AG04449 (cell line): ENCODE results near the gene MORN3.

Experiments used
- CTCF ChIA-PET: fragments of 350-600 bp; formaldehyde crosslinking; extraction: SDS; loops from one replicate; lab custom pipeline; 2021; ENCODE audit warnings: antibody characterized with exemption; lab: Yijun Ruan, JAX
- POLR2A ChIA-PET: fragments of 400-600, 350-600 bp; formaldehyde crosslinking; extraction: SDS; loops from one replicate; lab custom pipeline; 2020; ENCODE audit warnings: antibody characterized with exemption, inconsistent platforms; lab: Yijun Ruan, JAX
- DNase-seq: peaks from one replicate; pipeline ENCODE4 v3.0.0-alpha.2; 2010; ENCODE audit warnings: low read depth, low spot score
- H3K4me3 ChIP-seq: 2 replicates; pipeline ENCODE4 v1.5.1; 2011; ENCODE audit warnings: low read depth, mild to moderate bottlenecking, control low read depth, low read length
- CTCF ChIP-seq: IDR thresholded peaks from one replicate; pipeline ENCODE4 v1.5.1; 2011; ENCODE audit warnings: mild to moderate bottlenecking, moderate library complexity, low read length, control low read depth, inconsistent platforms; ENCODE audit not compliant: insufficient read depth; ENCODE audit errors: missing control alignments

The MORN3 gene

GRCh38 chr12:121614872-121615467 is 54.5 kb downstream of the MORN3 start:
- no peak for DNase-seq
- CTCF ChIA-PET = interaction anchor here (0.7 to 5.9 kb wide), 5 partner anchors 10 to 125 kb away, joined by 3 to 37 read pairs (median 3); partner anchors contain the start of gene ORAI1
- no peak overlapping the region for H3K4me3 ChIP-seq
- POLR2A ChIA-PET = interaction anchor here (0.7 kb wide), 1 partner anchor 11 kb away, joined by 3 read pairs; no protein-coding TSS in a partner anchor
- TF ChIP-seq CTCF = no peak

GRCh38 chr12:121613462-121613861 is 56.0 kb downstream of the MORN3 start:
- no peak for TF ChIP-seq CTCF
- CTCF ChIA-PET = interaction anchor here (1.3 to 5.9 kb wide), 3 partner anchors 10 to 61 kb away, joined by 4 to 37 read pairs (median 5); partner anchors contain the start of gene ORAI1
- no peak for DNase-seq
- POLR2A ChIA-PET = no interaction called here
- H3K4me3 ChIP-seq = no peak overlapping the region

GRCh38 chr12:121611306-121611705 is 58.1 kb downstream of the MORN3 start:
- POLR2A ChIA-PET = no interaction called here
- no peak for TF ChIP-seq CTCF
- CTCF ChIA-PET = interaction anchor here (0.6 to 5.9 kb wide), 7 partner anchors 9 to 116 kb away, joined by 3 to 37 read pairs (median 6); partner anchors contain the start of gene ORAI1
- DNase-seq = no peak
- no peak overlapping the region for H3K4me3 ChIP-seq

GRCh38 chr12:121610239-121611149 is 59.0 kb downstream of the MORN3 start:
- no peak for DNase-seq
- ChIA-PET POLR2A (interaction anchor here (0.7 kb wide), 1 partner anchor 9 kb away, joined by 3 read pairs; no protein-coding TSS in a partner anchor), CTCF (interaction anchor here (0.6 to 5.9 kb wide), 11 partner anchors 9 to 116 kb away, joined by 3 to 37 read pairs (median 4); partner anchors contain the start of gene ORAI1)
- no peak for TF ChIP-seq CTCF
- no peak overlapping the region for H3K4me3 ChIP-seq

- DNase-seq = no peak
- POLR2A ChIA-PET = no interaction called here
- H3K4me3 ChIP-seq = no peak overlapping the region
- CTCF ChIA-PET = interaction anchor here (1.1 to 1.9 kb wide), 3 partner anchors 11 to 55 kb away, joined by 3 to 7 read pairs (median 4); no protein-coding TSS in a partner anchor
- no peak for TF ChIP-seq CTCF
Measured at GRCh38 chr12:121608301-121608700, 61.2 kb downstream of the MORN3 start.
